Urinary bladder (tissue), 4 donors: ENCODE data around the gene ATP6V1B1. TPM values are rescaled to one million over a fixed set of nuclear protein-coding genes. Genes with fewer than 3 reads are reported as not detected.
A peak's percentile ranks its signal among the peaks of the same experiment; 100 is the strongest.

Source experiments
- DNase-seq: peaks from one replicate; pipeline ENCODE4 v3.0.0-alpha.2; 2015; ENCODE audit errors: extremely low spot score
- H3K27ac ChIP-seq: one replicate; pipeline ENCODE4 v1.5.1; 2013; ENCODE audit warnings: low read depth, mild to moderate bottlenecking, moderate library complexity
- H3K36me3 ChIP-seq: one replicate; pipeline ENCODE4 v1.6.1; 2013; ENCODE audit warnings: mild to moderate bottlenecking, moderate library complexity; ENCODE audit not compliant: insufficient read depth
- H3K4me1 ChIP-seq: one replicate; pipeline ENCODE4 v1.6.1; 2013; ENCODE audit warnings: mild to moderate bottlenecking, moderate library complexity; ENCODE audit not compliant: insufficient read depth
- H3K4me3 ChIP-seq: one replicate; pipeline ENCODE4 v1.5.1; 2013; ENCODE audit warnings: low read depth, low read length
- WGBS: extraction: QIAGEN DNeasy Blood & Tissue Kit; methylation state at CpG from one replicate; pipeline ENCODE4 v1.1.7; 2013; 5-methylcytosine and 5-hydroxymethylcytosine counted together
- polyA plus RNA-seq: library from polyadenylated mRNA; stranded (reverse); fragments of 200-250 nt; gene quantifications from one replicate; pipeline ENCODE4 v1.2.3, GENCODE V29; 2013
- total RNA-seq: library from RNA; depleted of rRNA; stranded (reverse); fragments of >200 nt; gene quantifications from one replicate; pipeline ENCODE4 v1.2.3, GENCODE V29; 2014
- donor health status: healthy with polysubstance abuse.
- donor health status: healthy.

ATP6V1B1 gene
- total RNA-seq, result 0.63 TPM
- polyA plus RNA-seq, result 0.27 TPM

DNA sequence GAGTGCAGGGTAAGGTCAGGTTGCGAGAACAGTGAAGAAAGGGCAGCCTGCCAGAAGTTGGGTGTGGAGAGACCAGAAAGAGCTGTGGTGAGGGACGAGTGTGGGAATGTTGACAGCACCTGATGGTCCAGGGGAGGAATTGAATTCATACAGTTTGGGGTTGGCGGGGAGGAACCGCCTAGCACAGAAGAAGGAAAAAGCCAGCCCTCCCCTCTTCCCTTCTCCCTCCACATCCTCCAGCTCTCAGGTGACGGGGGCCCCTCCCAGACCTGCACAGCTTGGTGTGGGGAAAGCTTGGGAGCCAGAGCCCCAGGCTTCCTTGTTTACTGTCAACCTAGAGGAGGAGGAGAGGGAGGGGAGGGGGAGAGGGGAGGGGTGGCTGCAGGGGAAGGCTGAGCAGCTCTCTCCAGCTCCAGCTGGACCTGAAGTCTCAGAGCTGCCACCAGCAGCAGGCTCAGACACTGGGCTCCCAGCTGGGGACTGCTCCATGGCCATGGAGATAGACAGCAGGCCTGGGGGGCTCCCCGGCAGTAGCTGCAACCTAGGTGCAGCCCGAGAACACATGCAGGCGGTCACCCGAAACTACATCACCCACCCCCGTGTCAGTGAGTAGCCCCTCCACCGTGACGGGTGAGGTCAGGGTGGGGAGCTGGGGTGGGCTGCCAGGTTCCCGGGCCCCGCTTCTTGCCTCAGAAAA, at the start of gene ATP6V1B1:
Gene ATP6V1B1, plus strand, starts transcription at position 433 of the 697 bp plus-strand sequence. Its CDS starts 55 bp downstream, at position 488.
- no peak within 1 kb of the TSS for H3K27ac ChIP-seq
- no peak within 1 kb of the TSS for H3K4me3 ChIP-seq
- no peak for DNase-seq
- H3K36me3 ChIP-seq, result no peaks in the 10 kb centered on the region
- 44% methylated on average over 14 of the region's 14 CpGs for WGBS
- H3K4me1 ChIP-seq, result no peaks in the 10 kb centered on the region

DNA sequence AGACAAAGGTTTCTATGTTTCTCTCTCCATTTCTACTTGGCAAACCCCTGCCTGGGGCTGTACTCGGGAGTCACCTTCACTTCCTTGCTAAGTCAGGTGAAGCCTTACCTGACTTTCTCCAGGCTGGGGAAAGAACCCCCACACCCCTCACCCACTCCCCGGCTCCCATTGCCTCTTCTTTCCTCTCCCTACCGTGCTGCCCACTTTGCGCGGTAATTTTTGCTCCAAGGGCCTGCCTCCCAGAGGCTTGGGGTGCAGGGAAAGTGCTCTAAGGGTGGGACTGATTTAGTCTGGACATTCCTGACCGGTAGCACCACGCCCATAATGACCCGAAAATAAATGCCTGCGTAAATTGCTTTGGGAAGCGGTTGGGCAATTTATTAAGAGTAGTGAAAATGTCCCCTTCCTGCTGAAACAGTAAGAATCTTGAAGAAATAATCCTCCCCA, 49.1 kb upstream of the ATP6V1B1 start:
- no peak overlapping the region for H3K4me3 ChIP-seq
- H3K4me1 ChIP-seq, result peaks cover 3% of the 10 kb centered on the region
- no peak for DNase-seq
- no peaks in the 10 kb centered on the region for H3K36me3 ChIP-seq
- 11% methylated on average over 10 of the region's 10 CpGs for WGBS
- H3K27ac ChIP-seq, result no peak overlapping the region

DNA sequence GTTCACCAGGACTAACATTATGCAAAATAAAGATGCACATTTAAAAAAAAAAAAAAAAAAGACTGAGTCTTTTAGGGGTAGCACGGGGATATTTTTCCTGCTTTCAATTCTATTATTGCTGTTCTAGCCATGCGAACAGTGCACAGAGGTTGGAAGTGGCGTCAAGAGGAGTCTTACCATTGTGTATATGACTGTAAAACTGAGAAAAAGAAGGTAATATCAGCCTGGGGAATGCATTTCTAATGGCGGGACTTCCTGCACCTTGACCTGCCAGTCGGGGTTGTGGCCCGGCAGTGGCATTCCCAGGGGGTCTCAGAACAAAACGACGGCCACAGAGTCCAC, 48.5 kb upstream of the ATP6V1B1 start:
- Histone ChIP-seq H3K27ac (no peak overlapping the region), H3K36me3 (no peaks in the 10 kb centered on the region), H3K4me1 (peaks cover 3% of the 10 kb centered on the region), H3K4me3 (peak overlapping the region; percentile 39)
- no peak for DNase-seq
- WGBS, result 5% methylated on average over 8 of the region's 8 CpGs

DNA sequence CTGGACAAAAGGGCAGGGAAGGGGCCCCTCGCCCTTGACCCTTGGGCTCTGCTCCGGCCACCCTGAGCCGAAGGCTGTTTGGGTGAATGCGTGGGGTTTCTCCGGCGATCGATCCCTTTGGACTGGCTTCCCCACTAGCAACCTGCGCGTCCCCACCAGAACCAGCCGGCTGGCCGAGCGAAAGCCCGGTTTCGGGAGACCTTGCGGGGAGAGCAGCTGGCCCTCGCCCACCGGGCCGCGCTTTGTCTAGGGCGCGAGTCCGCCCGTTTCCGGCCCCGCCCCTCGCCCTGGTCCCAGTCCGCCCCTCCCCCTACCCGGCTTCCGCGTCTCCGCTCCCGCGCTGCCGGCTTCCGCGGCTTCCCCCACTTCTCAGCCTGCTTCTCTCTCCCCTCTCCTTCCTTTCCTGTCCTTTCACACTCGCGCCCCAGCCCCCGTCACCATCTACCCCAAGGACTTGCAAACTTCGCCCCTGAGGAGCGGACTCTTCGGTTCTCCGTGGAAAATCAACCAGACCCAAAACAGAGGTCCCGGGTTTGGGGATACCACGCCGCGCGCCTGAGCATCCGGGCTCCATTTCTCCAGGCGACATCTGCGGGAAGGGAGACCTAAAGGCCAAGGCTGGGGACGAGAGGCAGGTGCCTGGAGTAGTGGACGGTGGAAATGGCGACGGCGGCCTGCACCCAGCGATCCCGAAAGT, 48.0 kb upstream of the ATP6V1B1 start:
- DNase-seq, result no peak
- Histone ChIP-seq H3K4me1 (peaks cover 3% of the 10 kb centered on the region), H3K27ac (no peak overlapping the region), H3K36me3 (no peaks in the 10 kb centered on the region), H3K4me3 (peak overlapping the region; percentile 39)
- WGBS, result 2% methylated on average over 58 of the region's 58 CpGs

DNA sequence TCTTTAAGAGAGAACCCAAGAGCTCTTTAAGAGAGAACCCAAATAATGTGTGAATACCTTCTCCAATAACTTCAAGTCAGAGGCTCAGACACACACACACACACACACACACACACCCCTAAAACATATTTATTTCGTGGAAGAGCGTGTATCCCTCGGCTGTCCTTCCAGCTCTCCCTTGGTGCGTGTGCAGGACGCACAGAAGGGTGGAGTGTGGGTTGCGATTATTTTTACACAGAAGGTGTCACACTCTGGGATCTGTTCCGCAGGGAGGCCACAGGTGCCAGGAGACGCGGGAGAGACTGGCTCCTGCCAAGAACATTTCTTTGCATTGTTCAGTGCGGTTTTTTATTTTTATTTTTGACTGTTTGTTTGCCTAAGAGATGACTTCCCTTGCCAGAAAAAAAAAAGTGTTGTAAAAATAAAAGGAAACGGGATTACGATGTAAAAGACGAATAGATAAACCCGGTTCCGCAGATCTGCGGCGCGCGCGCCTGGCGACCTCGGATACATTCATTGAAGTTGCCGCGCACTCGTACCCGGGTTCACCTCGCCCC, 47.3 kb upstream of the ATP6V1B1 start:
- Histone ChIP-seq H3K27ac (no peak overlapping the region), H3K4me3 (no peak overlapping the region), H3K36me3 (no peaks in the 10 kb centered on the region), H3K4me1 (peaks cover 3% of the 10 kb centered on the region)
- WGBS, result 6% methylated on average over 27 of the region's 27 CpGs
- DNase-seq, result no peak

DNA sequence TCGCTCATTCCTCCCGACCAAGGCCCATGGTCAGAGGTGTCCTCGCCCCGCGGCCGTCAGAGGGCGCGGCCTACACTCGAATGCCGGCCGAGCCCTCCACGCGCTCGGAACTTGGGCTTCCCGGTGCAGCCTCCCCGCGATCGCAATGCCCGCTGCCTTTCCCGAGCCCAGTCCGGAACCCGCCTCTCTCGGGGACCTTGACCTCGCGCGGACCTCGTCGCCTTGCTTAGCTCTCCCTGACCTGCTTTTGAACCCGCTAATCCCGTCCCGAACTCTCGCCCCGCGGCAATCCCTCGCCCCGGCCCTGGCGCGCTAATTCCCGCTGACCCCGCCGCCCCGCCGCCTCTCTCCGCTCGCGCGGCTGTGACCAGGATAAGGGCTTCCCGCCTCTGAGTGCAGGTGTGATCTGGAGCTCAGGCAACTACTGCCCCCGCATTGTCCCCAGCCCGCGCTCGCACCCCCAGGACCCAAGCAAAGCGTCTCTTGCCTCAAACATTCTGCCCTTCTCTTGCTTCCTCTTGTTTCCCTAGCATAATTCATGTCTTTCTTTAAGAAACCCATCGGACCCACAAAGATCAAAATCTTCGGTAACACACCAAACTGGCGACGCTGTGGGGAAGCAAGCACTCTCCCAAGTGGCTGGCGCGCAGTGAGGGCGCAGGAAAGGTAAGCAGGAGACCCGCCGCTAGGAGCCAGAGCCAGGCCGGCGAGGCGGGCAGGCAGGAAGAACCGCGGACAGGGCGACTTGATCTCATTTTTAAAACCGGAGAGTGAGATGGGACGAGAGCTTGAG, 46.6 kb upstream of the ATP6V1B1 start:
- no peak overlapping the region for H3K27ac ChIP-seq
- no peak for DNase-seq
- peaks cover 3% of the 10 kb centered on the region for H3K4me1 ChIP-seq
- no peaks in the 10 kb centered on the region for H3K36me3 ChIP-seq
- 8% methylated on average over 70 of the region's 70 CpGs for WGBS
- no peak overlapping the region for H3K4me3 ChIP-seq

DNA sequence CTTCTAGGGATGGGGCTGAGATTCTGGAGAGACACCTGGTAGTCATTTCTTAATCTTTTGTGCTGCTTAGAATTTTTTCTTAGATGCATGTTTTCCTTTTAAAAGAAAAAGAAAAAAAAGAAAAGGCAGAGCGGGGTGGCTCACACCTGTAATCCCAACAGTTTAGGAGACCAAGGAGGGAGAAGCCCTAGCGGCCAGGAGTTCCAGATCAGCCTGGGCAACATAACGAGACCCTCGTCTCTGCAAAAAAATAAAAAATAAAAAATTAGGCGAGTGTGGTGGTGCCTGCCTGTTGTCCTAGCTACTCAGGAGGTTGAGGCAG, 46.0 kb upstream of the ATP6V1B1 start:
- 31% methylated on average over 5 of the region's 5 CpGs for WGBS
- no peaks in the 10 kb centered on the region for H3K36me3 ChIP-seq
- DNase-seq, result no peak
- no peak overlapping the region for H3K4me3 ChIP-seq
- H3K27ac ChIP-seq, result no peak overlapping the region
- peaks cover 3% of the 10 kb centered on the region for H3K4me1 ChIP-seq

DNA sequence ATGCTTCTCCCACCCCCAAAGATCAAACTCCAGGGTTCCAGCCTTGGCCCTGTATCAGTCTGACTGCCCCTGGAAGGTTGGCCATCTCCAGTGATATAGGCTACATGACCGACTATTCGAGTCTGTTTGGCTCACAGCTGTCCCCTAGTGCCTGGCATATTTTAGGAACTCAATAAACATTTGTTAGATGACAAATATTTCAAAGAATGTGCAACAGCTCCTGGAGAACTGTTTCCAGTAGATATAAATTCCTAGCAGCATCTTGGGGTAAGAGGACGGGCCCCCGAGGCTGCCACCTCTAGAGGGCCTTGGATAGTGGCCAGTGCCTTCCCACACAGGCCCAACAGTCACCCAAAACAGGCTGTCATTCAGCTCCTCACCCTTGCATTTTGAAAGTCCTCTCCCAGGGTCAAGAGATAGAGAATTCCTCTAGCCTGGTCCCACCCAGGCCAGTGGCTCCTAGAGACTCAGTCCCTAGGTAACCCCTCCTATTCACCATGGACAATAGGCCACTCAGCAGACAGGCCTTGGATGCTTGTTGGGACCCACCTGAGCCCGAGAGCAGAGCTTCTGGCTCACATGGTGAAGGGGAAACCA, 45.1 kb upstream of the ATP6V1B1 start:
- Histone ChIP-seq H3K4me1 (peaks cover 3% of the 10 kb centered on the region), H3K4me3 (no peak overlapping the region), H3K36me3 (no peaks in the 10 kb centered on the region), H3K27ac (no peak overlapping the region)
- DNase-seq, result no peak
- 41% methylated on average over 5 of the region's 5 CpGs for WGBS

DNA sequence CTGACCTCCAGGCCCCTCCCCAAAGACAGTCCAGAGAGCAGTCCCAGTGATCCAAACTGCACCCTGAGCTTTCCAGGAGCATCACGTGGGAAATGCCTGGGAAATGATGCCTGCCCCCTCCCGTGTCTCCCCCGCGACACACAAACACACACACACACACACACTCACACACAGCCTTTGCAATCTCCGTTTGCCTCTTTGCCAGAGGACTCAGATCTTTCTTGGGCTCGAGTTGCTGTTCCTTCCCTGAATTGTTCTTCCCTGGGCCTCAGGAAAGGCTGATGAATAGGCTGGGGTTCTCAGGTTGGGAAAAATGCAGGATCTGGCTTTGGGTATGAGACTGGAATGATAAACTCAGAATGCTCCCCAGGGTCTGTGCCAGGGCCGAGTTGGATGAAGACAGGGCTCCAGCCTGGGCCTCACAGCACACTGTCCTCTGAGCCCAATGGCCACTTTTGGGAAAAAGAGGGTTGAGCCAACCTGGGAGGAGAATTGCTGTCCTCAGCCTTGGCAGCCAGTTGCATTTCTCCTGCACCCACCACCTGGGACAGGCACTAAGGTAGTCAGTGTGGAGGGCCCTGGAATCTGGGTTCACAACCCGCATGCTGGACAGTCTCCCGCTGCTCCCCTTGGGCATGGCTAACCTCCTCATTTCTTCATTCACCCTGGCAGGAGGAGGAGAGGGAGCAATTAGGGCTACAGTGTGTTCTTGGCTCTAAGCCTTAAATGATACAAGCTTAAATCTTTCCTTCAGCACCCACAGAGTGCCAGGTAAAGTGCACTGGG, 43.9 kb upstream of the ATP6V1B1 start:
- Histone ChIP-seq H3K27ac (no peak overlapping the region), H3K4me3 (no peak overlapping the region), H3K4me1 (peaks cover 3% of the 10 kb centered on the region), H3K36me3 (no peaks in the 10 kb centered on the region)
- DNase-seq, result no peak
- 27% methylated on average over 9 of the region's 9 CpGs for WGBS

DNA sequence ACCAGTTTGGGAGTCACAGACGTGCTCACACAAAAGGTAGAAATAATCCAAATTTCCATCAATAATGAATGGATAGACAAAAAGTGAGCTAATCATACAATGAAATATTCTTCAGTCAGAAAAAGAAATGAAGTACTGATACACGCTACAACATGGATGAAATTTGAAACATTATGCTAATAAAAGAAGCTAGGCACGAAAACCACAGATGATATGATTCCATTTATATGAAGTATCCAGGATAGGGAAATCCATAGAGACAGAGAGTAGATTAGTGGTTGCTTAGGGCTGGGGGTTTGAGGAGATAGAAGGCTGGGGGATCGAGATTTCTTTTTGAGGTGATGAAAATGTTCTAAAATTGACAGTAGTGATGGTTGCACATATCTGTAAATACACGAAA, 43.0 kb upstream of the ATP6V1B1 start:
- no peak for DNase-seq
- Histone ChIP-seq H3K4me1 (peaks cover 1% of the 10 kb centered on the region), H3K36me3 (no peaks in the 10 kb centered on the region), H3K27ac (no peak overlapping the region), H3K4me3 (no peak overlapping the region)
- 49% methylated on average over 5 of the region's 5 CpGs for WGBS

DNA sequence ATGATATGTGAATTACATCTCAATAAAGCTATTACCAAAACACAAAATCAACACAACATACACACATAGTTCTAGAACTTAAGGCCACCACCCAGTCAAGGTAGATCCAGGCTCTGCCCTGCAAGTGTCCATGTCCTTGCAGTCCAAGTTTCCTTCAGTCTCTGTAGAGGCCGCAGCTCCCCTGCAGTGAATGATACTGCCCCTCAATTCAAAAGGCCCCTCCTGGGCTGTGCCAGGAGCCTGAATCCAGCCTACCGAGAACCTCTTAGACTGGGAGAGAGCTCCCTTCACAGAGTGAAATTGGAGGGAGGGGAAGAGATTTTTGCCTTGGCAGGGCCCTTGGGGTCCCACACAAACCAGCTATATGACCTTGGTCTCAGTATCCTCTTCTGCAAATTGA, 42.5 kb upstream of the ATP6V1B1 start:
- whole genome bisulfite sequencing, result 20% methylated on average over 2 of the region's 2 CpGs
- Histone ChIP-seq H3K4me1 (peaks cover 1% of the 10 kb centered on the region), H3K36me3 (no peaks in the 10 kb centered on the region), H3K27ac (no peak overlapping the region), H3K4me3 (no peak overlapping the region)
- DNase-seq, result no peak

DNA sequence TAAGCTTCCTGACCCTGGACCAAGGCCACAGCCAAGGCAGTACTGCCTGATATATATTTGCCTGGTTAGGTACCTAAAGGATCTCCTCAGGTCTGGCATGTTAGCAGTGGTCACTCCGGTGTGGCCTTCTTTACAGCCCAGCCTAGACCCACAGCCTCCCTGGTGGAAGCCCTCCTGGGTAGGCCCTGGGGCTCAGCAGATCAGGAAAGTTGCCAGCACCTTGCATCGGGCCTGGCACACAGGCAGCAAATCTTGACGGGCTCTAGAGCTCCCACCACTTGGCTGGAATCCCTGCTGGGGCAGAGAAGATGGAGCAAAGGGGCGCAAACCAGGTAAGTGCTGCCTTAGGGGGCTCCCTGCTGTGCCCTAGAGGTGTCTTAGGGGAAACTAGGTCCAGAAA, 40.9 kb upstream of the ATP6V1B1 start:
- no peak overlapping the region for H3K4me3 ChIP-seq

DNA sequence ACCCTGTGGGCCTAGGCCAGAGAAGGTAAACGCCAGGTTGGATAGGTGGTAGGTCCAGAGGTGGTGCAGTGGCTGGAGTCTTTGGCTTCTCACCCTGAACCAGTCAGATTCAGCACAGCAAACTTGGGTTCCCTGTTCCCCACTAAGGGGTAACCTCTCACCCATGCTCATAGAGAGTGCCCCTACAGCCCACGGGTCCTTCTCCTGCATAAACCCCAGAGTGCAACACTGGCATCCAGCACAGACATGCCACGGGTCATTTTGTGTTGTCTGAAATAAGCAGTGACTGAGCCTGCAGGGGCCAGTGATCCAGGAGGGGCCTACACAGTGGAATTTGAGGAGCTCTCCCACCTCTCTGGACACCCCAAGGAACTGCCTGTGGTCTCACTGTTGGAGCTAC, 40.5 kb upstream of the ATP6V1B1 start:
- Histone ChIP-seq H3K4me3 (no peak overlapping the region), H3K36me3 (no peaks in the 10 kb centered on the region), H3K4me1 (no peaks in the 10 kb centered on the region), H3K27ac (no peak overlapping the region)
- DNase-seq, result no peak
- 50% methylated on average over 3 of the region's 3 CpGs for WGBS

More for the DNA sequence above, 40.9 kb upstream of the ATP6V1B1 start:
- no peaks in the 10 kb centered on the region for H3K36me3 ChIP-seq
- H3K27ac ChIP-seq, result no peak overlapping the region
- H3K4me1 ChIP-seq, result no peaks in the 10 kb centered on the region
- no peak for DNase-seq
- 67% methylated on average over 4 of the region's 4 CpGs for WGBS
